Endothelial cell of umbilical vein (primary cell): ENCODE data around the gene CHN2. TPM values are rescaled to one million over a fixed set of nuclear protein-coding genes. Genes with fewer than 3 reads are reported as not detected.

Experiments
- BruUV-seq: library from RNA; stranded (reverse); fragments of 400-500 nt; replicated peaks from 2 replicates; lab custom pipeline; 2021; lab: Mats Ljungman, UMichigan
- CTCF ChIA-PET: fragments of 300-600, 350-600 bp; sonication (Branson Sonifier 250); formaldehyde crosslinking; loops from one replicate; lab custom pipeline; 2021; ENCODE audit warnings: antibody characterized with exemption, inconsistent platforms; lab: Charles Lee
- POLR2A ChIA-PET: fragments of 300-600, 350-600 bp; sonication (Branson Sonifier 250); formaldehyde crosslinking; loops from one replicate; lab custom pipeline; 2021; ENCODE audit warnings: antibody characterized with exemption, inconsistent platforms; lab: Charles Lee
- DNase-seq: peaks from one replicate; pipeline ENCODE4 v3.0.0-alpha.2; 2011; ENCODE audit warnings: low read depth, low spot score
- FAIRE-seq: peaks from 2 replicates; lab custom pipeline; 2011; peaks lifted over from hg19 to GRCh38; lab: Jason Lieb, UNC
- H2AFZ ChIP-seq: 2 replicates; pipeline ENCODE4 v1.6.0; 2012; ENCODE audit warnings: low read depth, low read length, control low read depth, inconsistent platforms
- H3K27ac ChIP-seq: 2 replicates; pipeline ENCODE4 v1.5.1; 2011; ENCODE audit warnings: low read depth, mild to moderate bottlenecking, control low read depth, low read length, moderate library complexity; ENCODE audit not compliant: insufficient read depth
- H3K27me3 ChIP-seq, 2 experiments: 2 replicates each; pipeline versions ENCODE4 v1.6.0 to v1.6.1; 2011; ENCODE audit warnings: low read length in 2 of 2, mixed read lengths in 1 of 2; ENCODE audit not compliant: control insufficient read depth in 2 of 2, insufficient read depth in 2 of 2
- H3K36me3 ChIP-seq, 2 experiments: 2 replicates in 1 of 2; 3 replicates in 1 of 2; pipeline ENCODE4 v1.5.1; 2011; ENCODE audit warnings: low read length in 2 of 2, mild to moderate bottlenecking in 1 of 2, moderate library complexity in 1 of 2; ENCODE audit not compliant: control insufficient read depth in 2 of 2, insufficient read depth in 2 of 2; ENCODE audit errors: extremely low read depth in 1 of 2
- H3K4me1 ChIP-seq: 3 replicates; pipeline ENCODE4 v1.5.1; 2011; ENCODE audit warnings: mild to moderate bottlenecking, low read length; ENCODE audit not compliant: control insufficient read depth, insufficient read depth; ENCODE audit errors: extremely low read depth
- H3K4me2 ChIP-seq: 2 replicates; pipeline ENCODE4 v1.6.1; 2011; ENCODE audit warnings: low read length, control low read depth, mixed read lengths; ENCODE audit not compliant: insufficient read depth
- H3K4me3 ChIP-seq, 3 experiments: fragments of 200-600 bp in 1 of 3; sonication (generic), shearing (Covaris generic) in 1 of 3; replicated peaks in 1 of 3; 2 replicates each; pipeline ENCODE4 v1.5.1; 2011 to 2016; ENCODE audit warnings: control low read depth in 3 of 3, low read length in 3 of 3, mild to moderate bottlenecking in 2 of 3, inconsistent platforms in 1 of 3, low read depth in 1 of 3, moderate library complexity in 1 of 3; ENCODE audit not compliant: insufficient read depth in 1 of 3
- H3K79me2 ChIP-seq: 2 replicates; pipeline ENCODE4 v1.6.0; 2012; ENCODE audit warnings: low read length, inconsistent platforms; ENCODE audit not compliant: control insufficient read depth, insufficient read depth
- H3K9ac ChIP-seq: replicated peaks from 2 replicates; pipeline ENCODE3; 2011; ENCODE audit warnings: low read length, control low read depth; ENCODE audit not compliant: insufficient read depth; ENCODE audit errors: extremely low read depth
- H3K9me1 ChIP-seq: replicated peaks from 3 replicates; pipeline ENCODE4 v1.6.0; 2011; ENCODE audit warnings: mild to moderate bottlenecking, low read length; ENCODE audit not compliant: control insufficient read depth, insufficient read depth; ENCODE audit errors: extremely low read depth
- H3K9me3 ChIP-seq: replicated peaks from 2 replicates; pipeline ENCODE4 v1.5.1; 2012; ENCODE audit warnings: low read length, inconsistent platforms; ENCODE audit not compliant: control insufficient read depth, insufficient read depth
- H4K20me1 ChIP-seq: replicated peaks from 2 replicates; pipeline ENCODE3; 2011; ENCODE audit warnings: mild to moderate bottlenecking, low read length; ENCODE audit not compliant: control insufficient read depth, insufficient read depth; ENCODE audit errors: extremely low read depth
- EZH2 ChIP-seq: IDR thresholded peaks from 2 replicates; pipeline ENCODE4 v1.6.1; 2012; ENCODE audit warnings: borderline replicate concordance, low read depth, mild to moderate bottlenecking, moderate library complexity, low read length, inconsistent platforms; ENCODE audit not compliant: severe bottlenecking
- FOS ChIP-seq: IDR thresholded peaks from 2 replicates; pipeline ENCODE4 v1.6.1; 2011; ENCODE audit warnings: mild to moderate bottlenecking, low read length, moderate library complexity, borderline replicate concordance; ENCODE audit not compliant: insufficient read depth
- GATA2 ChIP-seq: IDR thresholded peaks from 2 replicates; pipeline ENCODE4 v1.7.0; 2011; ENCODE audit warnings: low read depth, mild to moderate bottlenecking, moderate library complexity, mixed read lengths, low read length; ENCODE audit not compliant: insufficient read length, insufficient read depth
- JUN ChIP-seq: IDR thresholded peaks from 2 replicates; pipeline ENCODE4 v1.6.1; 2011; ENCODE audit warnings: borderline replicate concordance, low read depth; ENCODE audit not compliant: insufficient read length, insufficient read depth
- MAX ChIP-seq: IDR thresholded peaks from 2 replicates; pipeline ENCODE4 v1.6.1; 2011; ENCODE audit not compliant: insufficient read depth, insufficient read length
- MYC ChIP-seq: IDR thresholded peaks from one replicate; pipeline ENCODE4 v1.6.1; 2011; ENCODE audit warnings: mild to moderate bottlenecking, low read depth, low read length
- POLR2A ChIP-seq: IDR thresholded peaks from 2 replicates; pipeline ENCODE4 v1.6.1; 2012; ENCODE audit warnings: low read depth, mild to moderate bottlenecking, control low read depth, low read length
- POLR2AphosphoS5 ChIP-seq: IDR thresholded peaks from 2 replicates; pipeline ENCODE4 v1.6.1; 2012; ENCODE audit warnings: low read depth, mild to moderate bottlenecking, control low read depth, low read length, moderate library complexity; ENCODE audit not compliant: insufficient read depth
- dilution Hi-C: fragments of 300-500 bp; cut with MboI; formaldehyde crosslinking; loops from one replicate; pipeline ENCODE4 v1.15.0; 2019; ENCODE audit warnings: low sequenced_read_pairs; ENCODE audit not compliant: extremely low pct_ligation_motif_present
- intact Hi-C: fragments of 100-400 bp; cut with micrococcal nuclease; formaldehyde crosslinking; loops from one replicate; pipeline ENCODE4 v1.10.0; 2022
- polyA plus RNA-seq, 4 experiments: library from polyadenylated mRNA; depleted of rRNA in 3 of 4; stranded (reverse) in 3 of 4; unstranded in 1 of 4; fragments of >200 nt; gene quantifications; 2 replicates each; pipeline versions ENCODE4 v1.2.1 to v1.2.3, GENCODE V29; 2011 to 2012; ENCODE audit warnings: missing spikeins in 1 of 4
- total RNA-seq: library from RNA; stranded (reverse); gene quantifications from 2 replicates; pipeline ENCODE4 v1.2.3, GENCODE V29; 2021
- TF ChIP-seq, protein P1 (sequence below), 2 donors: IDR thresholded peaks; 1 replicate in 1 of 2; 2 replicates in 1 of 2; pipeline ENCODE4 v1.5.1; 2011; ENCODE audit warnings: low read length in 2 of 2, mild to moderate bottlenecking in 2 of 2, moderate library complexity in 2 of 2, control low read depth in 1 of 2, inconsistent platforms in 1 of 2, low read depth in 1 of 2; ENCODE audit not compliant: insufficient read depth in 1 of 2; ENCODE audit errors: extremely low read depth in 1 of 2

The CHN2 gene
- total and polyA plus RNA-seq, 2 donors (not counting 3 experiments of a cell fraction or from before 2014, with no cell fraction given): 1.4 to 5.0 TPM

DNA sequence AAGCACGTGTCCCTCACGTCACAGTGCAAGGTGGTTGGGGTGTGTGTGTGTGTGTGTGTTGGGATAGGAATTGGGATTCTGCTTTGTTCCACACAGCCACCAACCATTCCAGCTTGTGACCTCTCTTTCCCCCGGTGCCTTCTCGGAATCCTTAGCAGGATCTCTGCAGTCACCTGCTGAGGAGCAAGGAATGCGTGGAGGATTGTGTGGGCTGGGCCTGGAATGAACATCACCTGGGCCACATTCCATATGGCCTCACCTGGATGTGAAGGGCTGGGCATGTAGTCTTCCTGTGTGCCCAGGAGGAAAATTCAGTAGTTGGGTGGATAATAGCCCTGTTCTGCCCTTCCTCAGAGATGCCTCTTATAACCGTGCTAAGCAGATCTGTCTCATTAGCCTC is 113.8 kb downstream of the CHN2 start:
- Histone ChIP-seq H3K4me2 (no peak overlapping the region), H3K9ac (no peak overlapping the region), H4K20me1 (no peaks in the 10 kb centered on the region), H3K4me1 (peaks cover 21% of the 10 kb centered on the region), H3K27ac (no peak overlapping the region), H3K4me3 (no peak overlapping the region), H2AFZ (no peak overlapping the region), H3K9me3 (no peaks in the 10 kb centered on the region), H3K27me3 (peaks cover 12% of the 10 kb centered on the region in 2 experiments), H3K79me2 (no peaks in the 10 kb centered on the region), H3K9me1 (no peaks in the 10 kb centered on the region), H3K36me3 (no peaks in the 10 kb centered on the region)
- no peak for FAIRE-seq
- intact Hi-C loops: loop anchor here (2.0 to 5.0 kb wide), 2 partner anchors 191 to 386 kb away; no protein-coding TSS in a partner anchor
- no TSS peak for BruUV-seq
- no peak for DNase-seq
- dilution Hi-C loops: no loop called here
- ChIA-PET CTCF (interaction anchor here (0.9 to 5.2 kb wide), 5 partner anchors 68 to 386 kb away, joined by 3 to 67 read pairs (median 5); no protein-coding TSS in a partner anchor), POLR2A (interaction anchor here (0.6 kb wide), 1 partner anchor 47 kb away, joined by 3 read pairs; no protein-coding TSS in a partner anchor)
- TF ChIP-seq MYC (no peak), JUN (no peak), POLR2A (no peak), EZH2 (no peak), MAX (no peak), GATA2 (no peak), POLR2AphosphoS5 (no peak), FOS (no peak)
- TF ChIP-seq, protein P1, sequence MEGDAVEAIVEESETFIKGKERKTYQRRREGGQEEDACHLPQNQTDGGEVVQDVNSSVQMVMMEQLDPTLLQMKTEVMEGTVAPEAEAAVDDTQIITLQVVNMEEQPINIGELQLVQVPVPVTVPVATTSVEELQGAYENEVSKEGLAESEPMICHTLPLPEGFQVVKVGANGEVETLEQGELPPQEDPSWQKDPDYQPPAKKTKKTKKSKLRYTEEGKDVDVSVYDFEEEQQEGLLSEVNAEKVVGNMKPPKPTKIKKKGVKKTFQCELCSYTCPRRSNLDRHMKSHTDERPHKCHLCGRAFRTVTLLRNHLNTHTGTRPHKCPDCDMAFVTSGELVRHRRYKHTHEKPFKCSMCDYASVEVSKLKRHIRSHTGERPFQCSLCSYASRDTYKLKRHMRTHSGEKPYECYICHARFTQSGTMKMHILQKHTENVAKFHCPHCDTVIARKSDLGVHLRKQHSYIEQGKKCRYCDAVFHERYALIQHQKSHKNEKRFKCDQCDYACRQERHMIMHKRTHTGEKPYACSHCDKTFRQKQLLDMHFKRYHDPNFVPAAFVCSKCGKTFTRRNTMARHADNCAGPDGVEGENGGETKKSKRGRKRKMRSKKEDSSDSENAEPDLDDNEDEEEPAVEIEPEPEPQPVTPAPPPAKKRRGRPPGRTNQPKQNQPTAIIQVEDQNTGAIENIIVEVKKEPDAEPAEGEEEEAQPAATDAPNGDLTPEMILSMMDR (IDR thresholded peaks at IDR 0.05; ENCODE audit: extremely low read depth in 1 of 2, insufficient read depth in 1 of 2, low read depth in 1 of 2, low read length in 2 of 2): no peak
